Heart left ventricle (tissue), 16 donors: ENCODE results near the gene FBXO5. TPM values are rescaled to one million over a fixed set of nuclear protein-coding genes. Genes with fewer than 3 reads are reported as not detected.

Experiments used
- ATAC-seq, 4 donors: fragments of 200-7000 bp; cut with Tn5 transposase; one replicate each; pipeline ENCODE4 v1.9.1; 2020 to 2022; ENCODE audit warnings: moderate library complexity in 4 of 4, mild to moderate bottlenecking in 3 of 4, moderate number of reproducible peaks in 1 of 4
- DNase-seq, 5 donors: peaks; one replicate each; pipeline ENCODE4 v3.0.0-alpha.2; 2020
- H3K27ac ChIP-seq, 12 donors: fragments of 200-600 bp; sonication (generic) in 4 of 12; one replicate each; pipeline versions ENCODE4 v1.5.0 to v1.8.0; 2016 to 2022; ENCODE audit warnings: mild to moderate bottlenecking in 2 of 12
- H3K27me3 ChIP-seq, 9 donors: fragments of 200-600 bp; sonication (generic) in 2 of 9; one replicate each; pipeline versions ENCODE4 v1.5.1 to v1.8.0; 2016 to 2022; ENCODE audit warnings: mild to moderate bottlenecking in 3 of 9
- H3K36me3 ChIP-seq, 9 donors: fragments of 200-600 bp; sonication (generic) in 2 of 9; one replicate each; pipeline versions ENCODE4 v1.5.0 to v1.8.0; 2018 to 2022; ENCODE audit warnings: mild to moderate bottlenecking in 2 of 9
- H3K4me1 ChIP-seq, 12 donors: fragments of 200-600 bp; sonication (generic) in 4 of 12; one replicate each; pipeline versions ENCODE4 v1.5.0 to v1.8.0; 2016 to 2022; ENCODE audit warnings: mild to moderate bottlenecking in 3 of 12
- H3K4me3 ChIP-seq, 12 donors: fragments of 200-600 bp; sonication (generic) in 4 of 12; one replicate each; pipeline versions ENCODE4 v1.5.0 to v1.8.0; 2017 to 2022; ENCODE audit warnings: mild to moderate bottlenecking in 9 of 12, moderate library complexity in 4 of 12
- H3K9me3 ChIP-seq, 12 donors: fragments of 200-600 bp; sonication (generic) in 4 of 12; one replicate each; pipeline versions ENCODE4 v1.5.0 to v1.8.0; 2016 to 2022; ENCODE audit warnings: mild to moderate bottlenecking in 1 of 12
- CTCF ChIP-seq, 12 donors: fragments of 200-600 bp; sonication (generic) in 4 of 12; IDR thresholded peaks; one replicate each; pipeline versions ENCODE4 v1.5.0 to v1.8.0; 2018 to 2022; ENCODE audit warnings: antibody characterized with exemption in 12 of 12, mild to moderate bottlenecking in 5 of 12
- POLR2A ChIP-seq, 2 donors: fragments of 450-650 bp; IDR thresholded peaks; one replicate each; pipeline ENCODE4 v1.6.1; 2017; ENCODE audit warnings: antibody characterized with exemption in 2 of 2, mild to moderate bottlenecking in 2 of 2, moderate library complexity in 2 of 2
- WGBS, 4 donors: extraction: QIAGEN DNeasy Blood & Tissue Kit in 2 of 4; methylation state at CpG; one replicate each; pipeline versions ENCODE4 v1.1.5 to v1.1.7; 2013 to 2018; 5-methylcytosine and 5-hydroxymethylcytosine counted together
- intact Hi-C, 10 donors: fragments of 100-400 bp; cut with DNase I; formaldehyde crosslinking; loops; one replicate each; pipeline versions ENCODE4 v1.11.1 to v1.14.2; 2022
- polyA plus RNA-seq, 2 donors: library from polyadenylated mRNA; stranded (reverse); fragments of 200-250 nt; gene quantifications; one replicate each; pipeline ENCODE4 v1.2.3, GENCODE V29; 2013
- total RNA-seq, 9 donors: library from RNA; depleted of rRNA in 2 of 9; stranded (reverse); fragments of >200 nt in 2 of 9; fragmentation: NEBNext Ultra II Directional in 3 of 9; extraction: Animal tissue kit (Norgen Biotek cat#: 25700) in 3 of 9; gene quantifications; one replicate each; pipeline versions ENCODE4 v1.1.0 to v1.2.4, GENCODE V29; 2016 to 2023
- donor health status: ischemic (EF 13 %, LVEDD 7.1; RV severe dilation, severe dysfunction).
- donor health status: healthy with polysubstance abuse.
- donor health status: DM: no; HTN: yes; CAD: no.
- donor health status: DM: no; HTN: no; CAD: no.
- donor health status: ischemic (EF 25% LVEDD 6.9; RV normal size, moderate dysfunction).
- donor health status: ischemic (EF 25% LVEDD 5.7; RV mildly dilated, moderate dysfunction).
- donor health status: healthy.
- donor health status: DM: yes; HTN: yes; CAD: no.
- donor health status: ischemic (EF 35%, LVEDD 5.7; RV mildly dilated, moderate dysfunction).
- donor health status: nonischemic (EF 11% LVEDD 7.7; RV severe dilation, severe dysfunction).
- donor health status: DM: yes; HTN: yes; CAD: no.
- donor health status: PGD.
- donor health status: ischemic (EF 29% LVEDD 5.4; RV normal size, mild dysfunction).
- donor health status: nonischemic (EF 23%, LVEDD 6.1; RV moderate dilation, normal function).

FBXO5 gene
- total and polyA plus RNA-seq, 11 donors = 0.65 to 5.1 (median 1.7) TPM

- Histone ChIP-seq H3K27ac (no peak overlapping the region), H3K36me3 (no peaks in the 10 kb centered on the region), H3K4me1 (peaks cover 0 to 4% (median 0%) of the 10 kb centered on the region in 12 donors), H3K4me3 (no peak overlapping the region), H3K27me3 (no peaks in the 10 kb centered on the region), H3K9me3 (no peaks in the 10 kb centered on the region)
- TF ChIP-seq POLR2A (IDR thresholded peaks at IDR 0.05) (no peak), CTCF (IDR thresholded peaks at IDR 0.05) (no peak)
- DNase-seq = no peak
- WGBS, 4 donors = 77 to 96% (median 94%) methylated on average over 4 of the region's 4 CpGs
- ATAC-seq = no peak
- intact Hi-C loops = loop anchor here in 3 of 10 donors (5.0 to 10.0 kb wide), 3 partner anchors 74 to 164 kb away; no protein-coding TSS in a partner anchor
These were observed 46.1 kb upstream of the FBXO5 start for GRCh38 chr6:153028963-153029362.

GRCh38 chr6:153028286-153028685 is 45.4 kb upstream of the FBXO5 start:
- intact Hi-C loops = loop anchor here in 3 of 10 donors (5.0 to 10.0 kb wide), 3 partner anchors 73 to 163 kb away; no protein-coding TSS in a partner anchor
- no peak for DNase-seq
- WGBS, 4 donors = 88 to 100% (median 94%) methylated on average over 2 of the region's 2 CpGs
- TF ChIP-seq POLR2A (IDR thresholded peaks at IDR 0.05) (no peak), CTCF (IDR thresholded peaks at IDR 0.05) (no peak)
- Histone ChIP-seq H3K27me3 (no peaks in the 10 kb centered on the region), H3K4me1 (peaks cover 0 to 4% (median 0%) of the 10 kb centered on the region in 12 donors), H3K4me3 (no peak overlapping the region), H3K9me3 (no peaks in the 10 kb centered on the region), H3K36me3 (no peaks in the 10 kb centered on the region), H3K27ac (no peak overlapping the region)
- ATAC-seq = no peak

DNA sequence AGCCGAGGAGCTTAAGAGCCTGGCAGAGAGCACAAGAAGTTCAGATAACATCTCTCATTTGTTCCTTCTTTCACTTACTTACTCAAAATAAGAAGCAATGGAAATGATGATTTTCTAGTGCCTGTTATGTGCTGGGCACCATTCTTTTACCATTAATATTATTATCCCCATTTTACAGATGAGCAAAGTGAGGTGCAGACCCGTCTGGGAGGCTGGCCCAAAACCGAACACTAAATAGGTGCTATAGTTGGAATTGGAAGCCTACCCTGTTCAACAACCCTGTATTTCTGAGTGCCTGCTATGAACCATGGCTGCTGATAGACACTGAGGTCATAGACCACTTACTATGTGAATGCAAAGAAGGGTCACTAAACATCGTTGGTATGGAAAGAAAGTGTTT is 44.6 kb upstream of the FBXO5 start:
- H3K4me1 ChIP-seq = peaks cover 0 to 4% (median 0%) of the 10 kb centered on the region in 12 donors
- H3K9me3 ChIP-seq = no peaks in the 10 kb centered on the region
- no peak overlapping the region for H3K27ac ChIP-seq
- no peak overlapping the region for H3K4me3 ChIP-seq
- TF ChIP-seq POLR2A (IDR thresholded peaks at IDR 0.05) = no peak
- no peak for TF ChIP-seq CTCF (IDR thresholded peaks at IDR 0.05)
- no peaks in the 10 kb centered on the region for H3K36me3 ChIP-seq
- DNase-seq = no peak
- intact Hi-C loops = loop anchor here in 3 of 10 donors (5.0 to 10.0 kb wide), 3 partner anchors 73 to 163 kb away; no protein-coding TSS in a partner anchor
- WGBS, 4 donors = 75 to 88% (median 81%) methylated on average over 4 of the region's 4 CpGs
- no peaks in the 10 kb centered on the region for H3K27me3 ChIP-seq
- no peak for ATAC-seq

- WGBS, 4 donors = 3 to 13% (median 8%) methylated on average over 1 of the region's 1 CpG
- TF ChIP-seq CTCF (IDR thresholded peaks at IDR 0.05) (peak in 2 of 12 donors; percentile 17 to 28), POLR2A (IDR thresholded peaks at IDR 0.05) (no peak)
These were observed 41.8 kb upstream of the FBXO5 start for GRCh38 chr6:153024709-153025017.

More at GRCh38 chr6:153024709-153025017, 41.8 kb upstream of the FBXO5 start:
- no peak for DNase-seq
- ATAC-seq = no peak
- peaks cover 0 to 4% (median 0%) of the 10 kb centered on the region in 12 donors for H3K4me1 ChIP-seq
- no peaks in the 10 kb centered on the region for H3K9me3 ChIP-seq
- intact Hi-C loops = loop anchor here in 9 of 10 donors (2.0 to 10.0 kb wide), 6 partner anchors 70 to 162 kb away; no protein-coding TSS in a partner anchor
- no peaks in the 10 kb centered on the region for H3K36me3 ChIP-seq
- H3K27me3 ChIP-seq = no peaks in the 10 kb centered on the region
- no peak overlapping the region for H3K4me3 ChIP-seq
- no peak overlapping the region for H3K27ac ChIP-seq
